ENCODE data around the gene RGS6.

The RGS6 gene

GRCh38 chr14:72017290-72017689 lies 85.1 kb downstream of the RGS6 start:
- no peak for FAIRE-seq

GRCh38 chr14:72023128-72024042 lies 91.2 kb downstream of the RGS6 start:
- FAIRE-seq = no peak

- FAIRE-seq = no peak
These were observed 91.8 kb downstream of the RGS6 start for GRCh38 chr14:72024043-72024407.

GRCh38 chr14:72024504-72024903 lies 92.3 kb downstream of the RGS6 start:
- FAIRE-seq = no peak

GRCh38 chr14:72026536-72026935 lies 94.3 kb downstream of the RGS6 start:
- no peak for FAIRE-seq

- no peak for FAIRE-seq
These were observed 94.8 kb downstream of the RGS6 start for GRCh38 chr14:72027061-72027460.

- no peak for FAIRE-seq
These were observed 101.1 kb downstream of the RGS6 start for GRCh38 chr14:72033365-72033764.

- FAIRE-seq = no peak
These were observed 108.3 kb downstream of the RGS6 start for GRCh38 chr14:72040528-72040927.

- FAIRE-seq = no peak
These were observed 113.0 kb downstream of the RGS6 start for GRCh38 chr14:72045271-72045670.

- FAIRE-seq = no peak
These were observed 113.7 kb downstream of the RGS6 start for GRCh38 chr14:72045885-72046284.

- no peak for FAIRE-seq
These were observed 117.2 kb downstream of the RGS6 start for GRCh38 chr14:72049462-72049861.

- FAIRE-seq = no peak
These were observed 120.1 kb downstream of the RGS6 start for GRCh38 chr14:72052356-72052755.

- FAIRE-seq = no peak
These were observed 121.4 kb downstream of the RGS6 start for GRCh38 chr14:72053651-72054050.

GRCh38 chr14:72054911-72055310 lies 122.7 kb downstream of the RGS6 start:
- no peak for FAIRE-seq

GRCh38 chr14:72057701-72058285 lies 125.6 kb downstream of the RGS6 start:
- no peak for FAIRE-seq

GRCh38 chr14:72060460-72060859 lies 128.2 kb downstream of the RGS6 start:
- FAIRE-seq = no peak

GRCh38 chr14:72060917-72061316 lies 128.7 kb downstream of the RGS6 start:
- FAIRE-seq = no peak

- no peak for FAIRE-seq
These were observed 129.5 kb downstream of the RGS6 start for GRCh38 chr14:72061718-72062117.

- no peak for FAIRE-seq
These were observed 131.6 kb downstream of the RGS6 start for GRCh38 chr14:72063761-72064282.

- no peak for FAIRE-seq
These were observed 132.3 kb downstream of the RGS6 start for GRCh38 chr14:72064501-72064900.

- no peak for FAIRE-seq
These were observed 138.2 kb downstream of the RGS6 start for GRCh38 chr14:72070458-72070857.

GRCh38 chr14:72075649-72076334 lies 143.6 kb downstream of the RGS6 start:
- no peak for FAIRE-seq

- no peak for FAIRE-seq
These were observed 148.9 kb downstream of the RGS6 start for GRCh38 chr14:72081137-72081536.

- FAIRE-seq = no peak
These were observed 152.7 kb downstream of the RGS6 start for GRCh38 chr14:72084935-72085334.
